ENCODE data around the gene MST1.

MST1 gene

DNA sequence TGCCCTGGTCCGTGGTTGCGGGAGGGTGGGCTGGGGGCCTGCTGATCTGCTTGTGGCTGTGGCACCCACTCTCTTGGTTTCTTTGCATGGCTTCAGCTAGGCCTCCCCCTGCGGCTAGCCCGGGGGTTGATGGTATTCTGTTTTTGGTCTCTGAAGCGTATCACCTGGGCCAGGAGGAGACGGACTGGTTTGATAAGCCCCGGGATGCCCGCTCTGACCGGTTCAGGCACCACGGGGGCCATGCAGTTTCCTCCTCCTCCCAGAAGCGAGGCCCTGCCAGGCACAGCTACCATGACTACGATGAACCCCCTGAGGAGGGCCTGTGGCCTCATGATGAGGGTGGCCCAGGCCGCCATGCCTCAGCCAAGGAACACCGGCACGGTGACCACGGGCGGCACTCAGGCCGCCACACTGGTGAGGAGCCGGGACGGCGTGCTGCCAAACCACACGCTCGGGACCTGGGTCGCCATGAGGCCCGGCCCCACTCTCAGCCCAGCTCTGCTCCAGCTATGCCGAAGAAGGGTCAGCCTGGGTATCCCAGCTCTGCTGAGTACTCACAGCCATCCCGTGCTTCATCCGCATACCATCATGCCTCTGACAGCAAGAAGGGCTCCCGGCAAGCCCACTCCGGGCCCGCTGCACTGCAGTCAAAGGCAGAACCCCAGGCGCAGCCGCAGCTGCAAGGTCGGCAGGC is 26.4 kb downstream of the MST1 start:
- DNase-seq (ENCODE audit: extremely low spot score) = no peak
- TF ChIP-seq HDGF (IDR thresholded peaks at IDR 0.05; ENCODE audit: borderline replicate concordance) = no peak
- TF ChIP-seq FOXM1 (IDR thresholded peaks at IDR 0.05; ENCODE audit: borderline replicate concordance) = no peak
- TF ChIP-seq FOXA1 (IDR thresholded peaks at IDR 0.05) = no peak
- no peak for TF ChIP-seq ZNF384 (IDR thresholded peaks at IDR 0.05)
- TF ChIP-seq ELF4 (IDR thresholded peaks at IDR 0.05) = no peak
- TF ChIP-seq BHLHE40 (IDR thresholded peaks at IDR 0.05; ENCODE audit: borderline replicate concordance) = no peak
- TF ChIP-seq TARDBP (IDR thresholded peaks at IDR 0.05) = no peak
- TF ChIP-seq SUZ12 (IDR thresholded peaks at IDR 0.05) = no peak
- TF ChIP-seq FOXK2 (IDR thresholded peaks at IDR 0.05) = no peak
- no peak for TF ChIP-seq NFRKB (IDR thresholded peaks at IDR 0.05)
- TF ChIP-seq L3MBTL2 (conservative IDR thresholded peaks at IDR 0.05) = no peak
- TF ChIP-seq, protein P1, sequence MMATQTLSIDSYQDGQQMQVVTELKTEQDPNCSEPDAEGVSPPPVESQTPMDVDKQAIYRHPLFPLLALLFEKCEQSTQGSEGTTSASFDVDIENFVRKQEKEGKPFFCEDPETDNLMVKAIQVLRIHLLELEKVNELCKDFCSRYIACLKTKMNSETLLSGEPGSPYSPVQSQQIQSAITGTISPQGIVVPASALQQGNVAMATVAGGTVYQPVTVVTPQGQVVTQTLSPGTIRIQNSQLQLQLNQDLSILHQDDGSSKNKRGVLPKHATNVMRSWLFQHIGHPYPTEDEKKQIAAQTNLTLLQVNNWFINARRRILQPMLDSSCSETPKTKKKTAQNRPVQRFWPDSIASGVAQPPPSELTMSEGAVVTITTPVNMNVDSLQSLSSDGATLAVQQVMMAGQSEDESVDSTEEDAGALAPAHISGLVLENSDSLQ (IDR thresholded peaks at IDR 0.05) = no peak
- ChIA-PET POLR2A (interaction anchor here (1.3 kb wide), 1 partner anchor 10 kb away, joined by 3 read pairs; no protein-coding TSS in a partner anchor), CTCF (interaction anchor here (0.6 to 1.0 kb wide), 2 partner anchors 9 to 104 kb away, joined by 3 to 5 read pairs; no protein-coding TSS in a partner anchor)

DNA sequence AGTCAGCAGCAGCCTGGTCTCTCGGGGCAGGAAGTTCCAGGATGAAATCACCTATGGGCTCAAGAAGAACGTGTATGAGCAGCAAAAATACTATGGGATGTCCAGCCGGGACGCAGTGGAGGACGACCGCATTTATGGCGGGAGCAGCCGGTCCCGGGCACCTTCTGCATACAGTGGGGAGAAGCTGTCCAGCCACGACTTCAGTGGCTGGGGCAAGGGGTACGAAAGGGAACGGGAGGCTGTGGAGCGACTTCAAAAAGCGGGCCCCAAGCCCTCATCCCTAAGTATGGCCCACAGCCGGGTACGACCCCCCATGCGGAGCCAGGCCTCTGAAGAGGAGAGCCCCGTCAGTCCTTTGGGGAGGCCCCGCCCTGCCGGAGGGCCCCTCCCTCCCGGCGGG is 27.3 kb downstream of the MST1 start:
- TF ChIP-seq FOXA1 (IDR thresholded peaks at IDR 0.05) = no peak
- no peak for TF ChIP-seq NFRKB (IDR thresholded peaks at IDR 0.05)
- no peak for TF ChIP-seq ARNT (IDR thresholded peaks at IDR 0.05)
- TF ChIP-seq BHLHE40 (IDR thresholded peaks at IDR 0.05; ENCODE audit: borderline replicate concordance) = no peak
- TF ChIP-seq, protein P1 (IDR thresholded peaks at IDR 0.05) = no peak
- no peak for TF ChIP-seq FOXK2 (IDR thresholded peaks at IDR 0.05)
- no peak for TF ChIP-seq FOXM1 (IDR thresholded peaks at IDR 0.05; ENCODE audit: borderline replicate concordance)
- CTCF ChIA-PET = no interaction called here
- DNase-seq (ENCODE audit: extremely low spot score) = no peak
- POLR2A ChIA-PET = no interaction called here

DNA sequence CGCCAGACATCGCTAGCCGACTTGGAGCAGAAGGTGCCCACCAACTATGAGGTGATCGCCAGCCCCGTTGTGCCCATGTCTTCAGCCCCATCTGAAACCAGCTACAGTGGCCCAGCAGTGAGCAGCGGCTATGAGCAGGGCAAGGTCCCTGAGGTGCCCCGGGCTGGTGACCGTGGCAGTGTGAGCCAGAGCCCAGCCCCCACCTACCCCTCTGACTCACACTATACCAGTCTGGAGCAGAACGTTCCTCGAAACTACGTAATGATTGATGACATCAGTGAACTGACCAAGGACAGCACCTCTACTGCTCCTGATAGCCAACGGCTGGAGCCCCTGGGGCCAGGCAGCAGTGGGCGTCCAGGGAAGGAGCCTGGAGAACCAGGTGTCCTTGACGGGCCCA is 28.0 kb downstream of the MST1 start:
- no peak for DNase-seq (ENCODE audit: extremely low spot score)
- ChIA-PET CTCF (no interaction called here), POLR2A (no interaction called here)
- no peak for TF ChIP-seq FOXA1 (IDR thresholded peaks at IDR 0.05)
- no peak for TF ChIP-seq LEF1 (IDR thresholded peaks at IDR 0.05; ENCODE audit: borderline replicate concordance)
- TF ChIP-seq ARNT (IDR thresholded peaks at IDR 0.05) = no peak
- TF ChIP-seq BHLHE40 (IDR thresholded peaks at IDR 0.05; ENCODE audit: borderline replicate concordance) = no peak
- TF ChIP-seq, protein P1 (IDR thresholded peaks at IDR 0.05) = no peak
- TF ChIP-seq ELF4 (IDR thresholded peaks at IDR 0.05) = no peak

DNA sequence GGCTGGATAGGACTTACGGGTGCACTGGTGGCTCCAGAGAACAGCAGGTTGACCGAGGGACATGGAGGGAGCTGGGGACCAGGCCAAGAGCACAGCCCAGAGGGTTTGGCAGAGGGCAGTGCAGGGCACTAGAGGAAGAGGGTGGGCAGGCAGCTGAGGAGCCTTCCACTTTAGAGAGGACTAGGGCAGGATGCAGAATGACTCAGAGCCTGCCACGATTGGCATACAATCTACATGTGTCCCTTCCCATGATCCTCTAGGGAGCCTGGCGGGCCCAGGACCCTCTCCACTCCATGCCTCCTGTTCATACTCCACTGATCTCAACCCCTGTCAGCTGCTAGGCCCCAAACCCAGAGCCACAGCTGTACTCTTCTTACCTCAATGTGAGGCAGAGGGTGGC is 29.5 kb downstream of the MST1 start:
- no peak for TF ChIP-seq ELF4 (IDR thresholded peaks at IDR 0.05)
- TF ChIP-seq, protein P1 (IDR thresholded peaks at IDR 0.05) = no peak
- TF ChIP-seq L3MBTL2 (conservative IDR thresholded peaks at IDR 0.05) = no peak
- no peak for TF ChIP-seq ZNF384 (IDR thresholded peaks at IDR 0.05)
- TF ChIP-seq FOXM1 (IDR thresholded peaks at IDR 0.05; ENCODE audit: borderline replicate concordance) = no peak
- DNase-seq (ENCODE audit: extremely low spot score) = no peak
- POLR2A ChIA-PET = no interaction called here
- CTCF ChIA-PET = interaction anchor here (0.5 kb wide), 1 partner anchor 86 kb away, joined by 5 read pairs; no protein-coding TSS in a partner anchor

DNA sequence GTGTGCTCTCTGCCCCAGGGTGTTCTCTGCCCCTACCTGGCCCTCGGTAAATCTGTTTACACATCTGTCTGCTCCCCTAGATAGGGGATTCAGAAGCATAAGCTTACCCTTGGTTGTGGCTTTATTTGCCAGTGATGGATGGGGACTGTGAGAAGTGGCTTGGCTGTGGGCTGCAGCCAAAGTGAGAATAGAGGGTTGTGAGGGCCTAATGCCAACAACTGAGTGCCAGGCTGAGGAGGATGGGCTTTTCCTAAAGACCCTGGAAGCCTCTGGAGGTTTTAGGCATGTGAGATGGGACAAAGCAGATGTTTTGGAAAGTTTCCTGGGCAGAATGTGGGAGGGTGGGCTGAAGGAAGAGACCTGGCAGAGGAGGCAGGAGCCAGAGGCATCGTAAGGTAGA is 30.6 kb downstream of the MST1 start:
- ChIA-PET CTCF (interaction anchor here (0.5 kb wide), 1 partner anchor 490 kb away, joined by 3 read pairs; no protein-coding TSS in a partner anchor), POLR2A (no interaction called here)
- DNase-seq (ENCODE audit: extremely low spot score) = no peak
- no peak for TF ChIP-seq SP1 (IDR thresholded peaks at IDR 0.05)
- no peak for TF ChIP-seq ARNT (IDR thresholded peaks at IDR 0.05)
- TF ChIP-seq FOXM1 (IDR thresholded peaks at IDR 0.05; ENCODE audit: borderline replicate concordance) = no peak
- TF ChIP-seq SUZ12 (IDR thresholded peaks at IDR 0.05) = no peak
- no peak for TF ChIP-seq L3MBTL2 (conservative IDR thresholded peaks at IDR 0.05)
- TF ChIP-seq BHLHE40 (IDR thresholded peaks at IDR 0.05; ENCODE audit: borderline replicate concordance) = no peak
- no peak for TF ChIP-seq NFRKB (IDR thresholded peaks at IDR 0.05)

DNA sequence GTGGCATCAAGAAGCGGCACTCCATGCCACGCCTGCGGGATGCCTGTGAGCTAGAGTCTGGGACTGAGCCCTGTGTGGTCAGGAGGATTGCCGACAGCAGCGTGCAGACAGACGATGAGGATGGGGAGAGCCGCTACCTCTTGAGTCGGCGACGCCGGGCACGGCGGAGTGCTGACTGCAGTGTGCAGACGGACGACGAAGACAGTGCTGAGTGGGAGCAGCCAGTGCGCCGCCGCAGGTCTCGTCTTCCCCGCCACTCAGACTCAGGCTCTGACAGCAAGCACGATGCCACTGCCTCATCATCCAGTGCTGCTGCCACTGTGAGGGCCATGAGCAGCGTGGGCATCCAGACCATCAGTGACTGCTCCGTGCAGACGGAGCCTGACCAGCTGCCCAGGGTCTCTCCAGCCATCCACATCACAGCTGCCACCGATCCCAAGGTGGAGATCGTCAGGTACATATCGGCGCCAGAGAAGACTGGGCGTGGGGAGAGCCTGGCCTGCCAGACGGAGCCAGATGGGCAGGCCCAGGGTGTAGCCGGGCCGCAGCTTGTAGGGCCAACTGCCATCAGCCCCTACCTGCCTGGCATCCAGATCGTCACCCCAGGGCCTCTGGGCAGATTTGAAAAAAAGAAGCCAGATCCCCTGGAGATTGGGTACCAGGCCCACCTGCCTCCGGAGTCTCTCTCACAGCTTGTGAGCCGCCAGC is 31.9 kb downstream of the MST1 start:
- TF ChIP-seq SP1 (IDR thresholded peaks at IDR 0.05) = no peak
- TF ChIP-seq, protein P1 (IDR thresholded peaks at IDR 0.05) = no peak
- TF ChIP-seq BHLHE40 (IDR thresholded peaks at IDR 0.05; ENCODE audit: borderline replicate concordance) = no peak
- no peak for TF ChIP-seq ARNT (IDR thresholded peaks at IDR 0.05)
- no peak for TF ChIP-seq ELF4 (IDR thresholded peaks at IDR 0.05)
- no peak for TF ChIP-seq NFRKB (IDR thresholded peaks at IDR 0.05)
- TF ChIP-seq CTBP1 (IDR thresholded peaks at IDR 0.05; ENCODE audit: borderline replicate concordance) = no peak
- TF ChIP-seq FOXK2 (IDR thresholded peaks at IDR 0.05) = no peak
- TF ChIP-seq L3MBTL2 (conservative IDR thresholded peaks at IDR 0.05) = no peak
- no peak for TF ChIP-seq FOXM1 (IDR thresholded peaks at IDR 0.05; ENCODE audit: borderline replicate concordance)
- no peak for TF ChIP-seq HDGF (IDR thresholded peaks at IDR 0.05; ENCODE audit: borderline replicate concordance)
- no peak for TF ChIP-seq SUZ12 (IDR thresholded peaks at IDR 0.05)
- no peak for TF ChIP-seq TARDBP (IDR thresholded peaks at IDR 0.05)
- no peak for TF ChIP-seq ZNF384 (IDR thresholded peaks at IDR 0.05)
- DNase-seq (ENCODE audit: extremely low spot score) = no peak
- ChIA-PET CTCF (no interaction called here), POLR2A (no interaction called here)

Data from HEK293T (cell line).